ENCODE measurements around the gene NR2C2AP. TPM values are rescaled to one million over a fixed set of nuclear protein-coding genes. Genes with fewer than 3 reads are reported as not detected.
A peak's percentile ranks its signal among the peaks of the same experiment; 100 is the strongest.

Gene NR2C2AP
- total and polyA plus RNA-seq, 2 of the 13 experiments (the other 11 are each of a cell fraction or from before 2014, with no cell fraction given): 12.2 to 26.8 TPM

GRCh38 chr19:19170053-19170872, 33.0 kb downstream of the NR2C2AP start, which contains the start of gene MEF2B (continued):
- TF ChIP-seq ZNF275 (CRISPR knock-in tag; IDR thresholded peaks at IDR 0.05; ENCODE audit: borderline replicate concordance) (no peak), ZNF318 (CRISPR knock-in tag; IDR thresholded peaks at IDR 0.05) (no peak), ZNF224 (CRISPR knock-in tag; IDR thresholded peaks at IDR 0.05) (no peak), CBFB (CRISPR knock-in tag; IDR thresholded peaks at IDR 0.05) (no peak), ZFP62 (CRISPR knock-in tag; IDR thresholded peaks at IDR 0.05) (no peak), ZNF850 (CRISPR knock-in tag; conservative IDR thresholded peaks at IDR 0.05) (no peak), NFYC (CRISPR knock-in tag; IDR thresholded peaks at IDR 0.05) (peak; percentile 65), MAFG (CRISPR knock-in tag; IDR thresholded peaks at IDR 0.05) (no peak), AHDC1 (CRISPR knock-in tag; IDR thresholded peaks at IDR 0.05; ENCODE audit: borderline replicate concordance) (no peak), HOXA5 (CRISPR knock-in tag; IDR thresholded peaks at IDR 0.05) (peak; percentile 48; the same call in 1 of the 2 replicates), ZNF691 (CRISPR knock-in tag; IDR thresholded peaks at IDR 0.05; ENCODE audit: borderline replicate concordance, low read depth) (no peak), SNAPC5 (CRISPR knock-in tag; IDR thresholded peaks at IDR 0.05; ENCODE audit: borderline replicate concordance) (no peak)

Measured in HepG2 (cell line).